HL-60/S4 treated with phorbol 12-myristate 13-acetate at 8.2 ng/mL for 4 days and 3 days (cell line): ENCODE results near the gene LFNG.

ENCODE experiments used
- in situ Hi-C: fragments of 300-500 bp; cut with MboI; formaldehyde crosslinking; loops from 2 replicates; pipeline ENCODE4 v1.15.0; 2022; ENCODE audit warnings: low sequenced_read_pairs

The LFNG gene

DNA sequence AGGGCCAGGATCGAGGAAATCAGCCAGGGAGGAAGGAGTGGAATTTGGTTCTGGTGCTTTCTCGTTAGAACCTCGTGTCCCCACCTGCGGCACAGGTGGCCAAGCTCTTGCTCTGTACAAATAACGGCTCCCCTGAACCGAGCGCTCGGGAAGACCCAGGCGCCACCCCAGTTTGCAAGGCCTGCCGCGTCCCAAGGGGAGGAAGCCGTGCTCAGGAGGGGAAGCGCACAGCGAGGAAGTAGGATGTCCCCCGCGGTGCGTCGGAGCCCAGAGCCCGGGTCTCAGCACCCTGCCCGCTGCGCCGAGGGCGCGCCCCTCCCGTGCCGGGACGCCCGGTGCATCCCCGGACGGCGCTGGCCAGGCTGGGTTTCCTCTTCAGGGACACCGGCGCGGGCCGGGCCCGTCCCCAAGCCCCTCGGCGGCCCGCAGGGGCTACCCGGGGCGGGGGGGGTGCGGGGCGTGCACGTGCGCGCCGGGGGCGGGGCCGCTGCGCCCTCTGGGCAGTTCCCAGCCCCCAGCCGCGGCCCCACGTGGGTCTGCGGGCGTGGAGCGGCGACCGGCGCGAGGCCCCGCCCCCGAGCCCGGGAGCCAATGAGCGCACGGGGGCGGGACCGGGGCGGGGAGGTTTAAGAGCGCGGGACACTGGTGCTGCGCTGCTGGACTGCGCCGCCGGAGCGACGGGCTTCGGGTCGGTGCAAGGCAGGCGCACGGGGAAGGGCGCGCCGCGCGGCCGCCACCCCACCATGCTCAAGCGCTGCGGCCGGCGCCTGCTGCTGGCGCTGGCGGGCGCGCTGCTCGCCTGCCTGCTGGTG lies at the start of gene LFNG:
Gene LFNG, plus strand, starts transcription at position 656 of the 812 bp plus-strand sequence. Its CDS starts 88 bp downstream, at position 744.
- in situ Hi-C loops: no loop called here

GRCh38 chr7:2470204-2471021 lies 49.2 kb upstream of the LFNG start:
- in situ Hi-C loops: loop anchor here (25.0 kb wide), 1 partner anchor 217 kb away; the partner anchor contains the start of gene AMZ1

DNA sequence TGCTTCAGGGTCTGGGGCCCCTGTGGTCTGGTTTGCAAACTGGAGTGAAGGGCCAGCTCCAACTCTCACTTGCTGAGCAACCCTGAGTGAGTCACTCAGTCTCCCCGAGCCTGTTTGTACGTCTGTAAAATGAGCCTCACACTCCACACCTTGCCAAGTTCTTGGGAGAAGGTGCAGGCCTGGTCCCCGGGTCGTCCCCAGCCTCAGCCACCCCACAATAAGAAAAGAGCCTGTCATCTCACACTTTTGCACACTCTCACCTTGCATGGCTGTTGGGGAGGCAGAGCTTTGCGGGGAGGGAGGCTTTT lies 48.6 kb upstream of the LFNG start:
- in situ Hi-C loops: loop anchor here (25.0 kb wide), 1 partner anchor 216 kb away; the partner anchor contains the start of gene AMZ1

GRCh38 chr7:2471396-2471795 lies 48.2 kb upstream of the LFNG start:
- in situ Hi-C loops: loop anchor here (25.0 kb wide), 1 partner anchor 216 kb away; the partner anchor contains the start of gene AMZ1

DNA sequence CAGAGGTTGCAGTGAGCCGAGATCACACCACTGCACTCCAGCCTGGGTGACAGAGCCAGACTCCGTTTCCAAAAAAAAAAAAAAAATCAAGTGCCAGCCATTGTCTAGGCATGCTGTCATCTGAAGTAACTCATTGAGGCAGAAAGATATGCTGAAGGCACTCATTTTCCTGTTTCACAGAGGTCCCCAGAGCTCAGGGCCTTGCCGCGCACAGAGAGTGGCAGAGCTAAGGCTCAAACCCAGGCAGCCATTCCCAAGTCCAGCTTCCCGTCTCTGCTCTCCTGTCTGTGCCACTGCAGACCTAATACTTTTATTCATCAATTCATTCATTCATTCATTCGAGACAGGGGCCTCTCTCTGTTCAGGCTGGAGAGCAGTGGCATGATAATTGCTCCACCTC lies 46.8 kb upstream of the LFNG start:
- in situ Hi-C loops: loop anchor here (25.0 kb wide), 1 partner anchor 215 kb away; the partner anchor contains the start of gene AMZ1

GRCh38 chr7:2473496-2474180 lies 45.9 kb upstream of the LFNG start:
- in situ Hi-C loops: loop anchor here (25.0 kb wide), 1 partner anchor 214 kb away; the partner anchor contains the start of gene AMZ1

DNA sequence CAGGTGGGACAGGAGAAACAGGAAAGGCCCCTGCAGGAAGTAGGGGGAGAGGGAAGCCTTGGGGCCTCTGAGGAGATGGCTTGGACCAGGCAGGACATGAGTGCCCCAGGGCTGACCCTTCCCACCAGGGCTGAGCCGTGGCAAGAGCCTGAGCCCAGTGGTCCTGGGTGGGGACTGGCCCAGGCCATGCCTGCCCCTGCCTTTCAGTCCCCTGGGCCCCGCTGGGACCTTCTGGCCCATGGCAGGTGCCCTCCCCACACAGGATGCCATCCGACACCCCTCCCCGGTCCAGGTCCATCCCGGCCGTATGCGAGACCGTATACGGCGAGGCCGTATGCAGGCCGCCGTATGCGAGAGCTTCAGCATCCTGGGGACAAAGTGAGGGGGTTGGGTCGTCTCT lies 45.4 kb upstream of the LFNG start:
- in situ Hi-C loops: loop anchor here (25.0 kb wide), 1 partner anchor 213 kb away; the partner anchor contains the start of gene AMZ1

DNA sequence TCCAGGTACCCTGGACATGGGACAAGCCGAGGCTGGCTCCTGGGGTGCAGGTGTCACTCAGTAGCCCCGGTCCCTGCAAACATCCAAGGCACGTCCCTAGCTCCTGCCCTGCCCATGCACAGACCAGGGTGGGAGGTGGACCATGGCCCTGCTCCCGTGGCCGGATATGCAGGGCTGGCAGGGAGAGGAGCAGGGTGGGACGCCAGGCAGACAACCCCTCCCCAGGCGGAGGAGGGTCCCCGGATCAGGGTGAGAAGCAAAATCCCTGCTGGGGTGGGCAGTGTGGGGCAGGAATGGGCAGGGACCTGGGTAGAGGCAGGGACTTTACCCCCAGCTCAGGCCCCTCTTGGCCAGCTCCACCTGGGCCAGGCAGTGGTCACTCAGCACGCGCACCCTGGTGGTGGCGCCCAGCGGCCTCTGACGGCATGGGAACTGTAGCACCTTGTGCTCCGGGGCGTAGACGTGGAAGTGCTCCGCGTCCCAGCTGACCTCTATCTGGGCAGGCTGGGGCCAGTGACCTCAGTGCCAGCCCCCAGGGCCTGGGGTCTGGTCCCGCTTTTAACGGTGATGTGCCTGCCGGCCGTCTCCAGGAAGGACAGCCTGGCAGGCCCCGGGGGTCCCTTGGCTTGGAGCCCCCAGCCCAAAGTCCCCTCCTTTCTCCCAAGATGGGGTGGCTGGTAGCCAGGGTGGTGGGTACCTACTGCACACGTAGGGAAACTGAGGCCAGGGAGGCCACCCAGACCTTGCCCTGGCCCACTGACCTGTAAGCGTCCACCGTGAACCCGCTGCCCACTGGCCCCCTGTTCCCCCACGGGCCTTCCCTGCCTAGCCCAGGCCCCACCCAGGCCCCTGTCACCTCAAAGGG lies 44.5 kb upstream of the LFNG start:
- in situ Hi-C loops: loop anchor here (25.0 kb wide), 1 partner anchor 212 kb away; the partner anchor contains the start of gene AMZ1

DNA sequence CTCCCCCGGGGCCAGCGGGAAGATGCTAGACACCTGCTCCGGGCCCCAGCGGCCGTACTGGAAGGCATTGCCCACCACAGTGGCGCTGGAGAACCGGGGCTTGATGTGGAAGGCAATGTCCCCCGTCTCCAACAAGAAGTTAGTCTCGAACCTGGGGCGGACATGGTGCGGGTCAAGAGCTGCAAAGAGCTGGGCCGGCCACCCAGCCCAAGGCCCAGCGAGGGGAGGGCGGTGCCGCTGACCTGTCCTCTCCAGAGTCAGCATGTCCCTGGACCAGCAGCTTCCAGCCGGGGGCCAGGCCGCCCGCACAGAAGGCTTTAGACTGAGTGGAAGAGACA lies 43.9 kb upstream of the LFNG start:
- in situ Hi-C loops: no loop called here

DNA sequence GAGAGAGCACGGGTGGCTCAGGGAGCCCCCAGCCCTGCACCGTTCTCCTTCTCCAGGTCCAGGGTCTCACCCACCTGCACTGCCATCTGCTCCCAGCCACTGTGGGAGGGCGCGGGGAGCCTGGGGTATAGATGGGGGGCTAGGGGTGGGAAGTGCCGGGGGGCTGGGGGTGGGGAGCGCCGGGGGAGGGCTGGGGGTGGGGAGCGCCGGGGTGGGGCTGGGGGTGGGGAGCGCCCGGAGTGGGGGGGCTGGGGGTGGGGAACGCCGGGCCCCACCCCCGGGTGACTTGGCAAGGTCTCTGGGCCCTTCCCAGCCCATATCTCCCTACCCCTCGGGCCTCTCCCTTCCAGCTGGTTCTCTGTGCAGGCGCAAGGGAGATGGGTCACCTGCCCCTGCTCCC lies 43.3 kb upstream of the LFNG start, which contains the start of gene GRIFIN:
Gene GRIFIN, minus strand, starts transcription at position 101 of the 400 bp plus-strand sequence. Its CDS starts 15 bp downstream, at position 86.
- in situ Hi-C loops: no loop called here

GRCh38 chr7:2476776-2477446 lies 42.7 kb upstream of the LFNG start:
- in situ Hi-C loops: no loop called here

DNA sequence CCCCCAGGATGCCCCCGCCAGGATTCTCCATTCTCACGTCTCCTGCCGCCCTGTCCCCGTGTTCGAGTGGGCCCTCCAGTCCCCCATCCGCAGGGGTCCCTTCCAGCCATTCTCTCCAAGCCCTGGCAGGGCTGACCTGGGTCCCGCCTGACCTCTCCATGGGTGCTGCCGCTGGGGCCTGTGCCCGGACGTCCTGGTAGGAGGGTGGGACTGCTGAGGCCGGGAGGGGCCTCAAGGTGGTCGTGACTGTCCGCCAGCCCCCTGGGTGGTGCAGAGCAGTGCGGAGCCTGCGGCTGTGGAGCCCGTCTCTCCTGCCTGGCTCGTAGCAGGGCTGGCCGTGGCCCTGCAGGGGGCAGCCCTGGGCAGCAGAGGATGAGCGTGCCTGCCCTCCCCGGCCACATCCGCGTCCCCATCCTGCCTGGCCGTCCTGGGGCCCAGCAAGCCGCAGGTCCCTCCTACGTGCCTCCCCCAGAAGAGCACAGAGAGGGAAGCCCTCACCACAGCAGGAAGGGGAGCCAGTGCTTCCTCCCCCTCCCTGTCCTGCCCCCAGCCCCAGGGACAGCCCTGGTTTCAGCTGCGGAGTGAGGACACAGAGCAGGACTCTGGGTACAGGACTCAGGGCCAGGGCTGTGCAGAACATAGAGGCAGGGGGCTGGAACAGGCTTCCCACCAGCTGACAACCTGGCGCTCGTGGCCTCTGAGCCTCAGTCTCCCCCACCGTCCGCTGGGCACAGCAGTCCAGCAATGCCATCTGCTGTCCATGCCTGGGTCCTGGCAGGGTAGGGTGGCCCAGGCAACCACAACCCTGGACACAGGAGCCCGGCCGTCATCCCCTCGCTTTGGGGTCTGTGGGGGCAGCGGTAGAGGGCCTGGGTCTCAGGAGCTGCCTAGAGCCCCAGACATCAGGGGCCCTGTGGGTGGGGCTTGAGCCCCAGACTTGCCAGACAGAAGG lies 41.9 kb upstream of the LFNG start:
- in situ Hi-C loops: no loop called here

DNA sequence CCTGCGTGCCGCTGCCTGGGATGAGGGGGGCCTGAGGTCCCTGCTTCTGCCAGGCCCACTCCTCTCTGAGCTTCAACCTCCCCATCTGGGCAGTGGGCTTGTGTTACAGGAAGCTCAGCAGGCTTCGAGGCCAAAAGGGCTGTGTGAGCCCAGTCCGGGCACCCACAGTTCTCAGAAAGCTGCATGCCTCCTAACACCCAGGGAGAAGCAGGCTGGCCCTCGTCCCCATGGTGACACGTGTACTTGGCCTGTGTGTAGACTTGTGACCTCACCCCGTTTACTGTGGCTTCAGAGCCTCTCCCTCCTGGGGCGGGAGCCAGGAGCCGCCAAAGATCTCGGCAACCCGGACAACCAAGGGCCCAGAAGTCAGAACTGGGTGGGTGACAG lies 41.2 kb upstream of the LFNG start:
- in situ Hi-C loops: no loop called here

DNA sequence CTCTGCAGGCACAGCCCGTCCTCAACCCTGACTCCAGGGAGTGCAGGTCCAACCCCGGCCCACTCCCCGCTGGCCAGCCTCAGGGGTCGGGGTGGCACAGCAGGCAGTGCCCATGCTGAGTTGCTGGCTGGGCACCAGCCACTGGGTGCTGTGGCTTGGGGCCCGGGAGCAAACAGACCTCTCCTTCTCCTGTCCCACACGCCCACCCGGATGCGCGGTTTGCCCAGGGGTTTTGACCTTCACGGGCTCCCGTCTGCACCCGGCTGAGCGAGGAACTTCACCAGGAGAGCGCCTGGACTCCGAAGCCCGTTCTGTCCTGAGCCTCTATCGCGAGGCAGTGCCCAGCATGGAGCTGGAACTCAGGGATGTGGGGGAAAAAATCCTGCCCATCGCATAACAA lies 40.8 kb upstream of the LFNG start:
- in situ Hi-C loops: no loop called here

DNA sequence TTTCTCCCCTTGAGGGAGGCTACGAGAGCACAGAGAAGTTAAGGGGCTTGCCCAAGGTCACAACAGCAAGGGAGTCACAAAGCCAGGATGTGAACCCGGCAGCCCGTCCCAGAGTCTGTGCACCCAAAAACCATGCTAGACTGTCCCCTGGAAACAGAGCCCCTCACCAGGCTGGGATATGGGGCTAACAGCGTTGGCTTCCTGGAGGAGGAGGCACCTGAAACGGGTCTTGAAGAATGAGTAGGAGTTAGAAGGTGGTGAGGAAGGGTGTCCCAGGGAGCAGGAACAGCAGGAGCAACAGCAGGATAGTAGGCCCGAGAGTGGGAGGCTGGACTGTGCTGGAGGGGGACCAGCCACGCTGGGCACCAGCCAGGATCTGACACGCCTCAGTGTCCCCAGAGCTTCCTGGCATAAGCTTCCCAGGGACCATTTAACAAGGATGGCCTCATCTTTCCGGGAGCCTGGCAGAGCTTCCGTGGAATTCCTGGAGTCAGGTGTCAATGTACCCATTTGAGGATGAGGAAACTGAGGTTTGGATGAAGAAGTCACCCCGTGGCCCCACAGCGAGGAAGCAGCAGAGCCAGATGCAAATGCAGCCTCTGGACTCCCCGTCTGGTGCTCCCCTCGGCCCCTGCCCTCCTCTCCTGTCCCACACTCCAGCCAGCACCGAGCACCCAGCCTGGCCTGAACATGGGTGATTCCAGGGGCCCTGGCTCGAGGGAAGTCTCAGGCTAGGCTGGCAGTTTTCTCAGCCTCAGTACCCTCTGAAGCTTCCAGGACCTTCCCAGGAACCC lies 40.1 kb upstream of the LFNG start:
- in situ Hi-C loops: no loop called here

GRCh38 chr7:2480070-2480408 lies 39.5 kb upstream of the LFNG start:
- in situ Hi-C loops: no loop called here

DNA sequence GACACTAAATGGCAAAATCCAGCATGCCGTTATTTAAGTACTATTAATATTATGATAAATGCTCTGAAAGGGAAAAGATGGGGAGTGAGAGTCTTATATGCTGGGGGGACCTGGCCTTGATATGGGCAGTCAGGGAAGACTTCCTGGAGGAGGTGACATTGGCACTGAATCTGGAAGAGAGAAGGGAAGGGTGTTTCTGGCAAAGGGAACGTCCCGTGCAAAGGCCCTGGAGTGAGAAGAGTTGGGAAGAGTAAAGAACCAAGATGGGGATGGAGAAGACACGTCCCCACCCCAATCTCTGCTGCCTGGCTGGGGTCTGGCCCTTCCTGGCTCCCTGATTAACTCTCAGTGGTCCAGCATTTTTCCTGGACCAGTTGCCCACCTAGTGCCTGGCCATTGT lies 38.4 kb upstream of the LFNG start:
- in situ Hi-C loops: no loop called here
